ENCODE results near the gene PAX7. TPM values are rescaled to one million over a fixed set of nuclear protein-coding genes. Genes with fewer than 3 reads are reported as not detected.

The PAX7 gene
- total and polyA plus RNA-seq, 2 experiments from 2014 or later, result 0.03 TPM; not detected in 1

- H3K4me1 ChIP-seq (ENCODE audit: insufficient read depth), result peaks cover 7% of the 10 kb centered on the region
- H3K27ac ChIP-seq (ENCODE audit: low read depth), result no peak overlapping the region
- no peak overlapping the region for H3K4me2 ChIP-seq
- H3K4me3 Mint-ChIP-seq, result no peak overlapping the region
- H3K79me2 ChIP-seq (replicated peaks; ENCODE audit: insufficient read depth), result no peaks in the 10 kb centered on the region
- H3F3A ChIP-seq (replicated peaks; ENCODE audit: low read depth), result peaks cover 5% of the 10 kb centered on the region; the same call in 1 of the 2 replicates
- H3K27ac Mint-ChIP-seq, result no peak overlapping the region
- H2AFZ ChIP-seq, result no peak overlapping the region
- no peaks in the 10 kb centered on the region for H3K36me3 Mint-ChIP-seq (ENCODE audit: low read depth)
- H3K36me3 ChIP-seq (ENCODE audit: insufficient read depth), result no peaks in the 10 kb centered on the region
- H3K9me3 Mint-ChIP-seq, result no peaks in the 10 kb centered on the region; the same call in 1 of the 3 replicates
- DNase-seq (ENCODE audit: low spot score), result no peak
- no peak for ATAC-seq
- H3K4me1 Mint-ChIP-seq, result peaks cover 10% of the 10 kb centered on the region
- TF ChIP-seq REST (IDR thresholded peaks at IDR 0.05; ENCODE audit: unreplicated experiment) (no peak), CTCF (conservative IDR thresholded peaks at IDR 0.05; ENCODE audit: low read depth in 2 of 2) (no peak), EZH2phosphoT487 (IDR thresholded peaks at IDR 0.05; ENCODE audit: unreplicated experiment) (no peak), ZNF114 (CRISPR knock-in tag; IDR thresholded peaks at IDR 0.05) (no peak), POLR2AphosphoS5 (IDR thresholded peaks at IDR 0.05; ENCODE audit: low read depth) (no peak), NANOG (IDR thresholded peaks at IDR 0.05; ENCODE audit: borderline replicate concordance) (no peak), JUNB (IDR thresholded peaks at IDR 0.05; ENCODE audit: unreplicated experiment) (no peak), CREB1 (CRISPR knock-in tag; IDR thresholded peaks at IDR 0.05; ENCODE audit: low read depth) (no peak), ZNF462 (CRISPR knock-in tag; IDR thresholded peaks at IDR 0.05) (no peak)
- no peaks in the 10 kb centered on the region for H4K20me1 ChIP-seq (replicated peaks; ENCODE audit: insufficient read depth)
- H3K27me3 ChIP-seq (ENCODE audit: insufficient read depth), result no peaks in the 10 kb centered on the region
- H3K4me3 ChIP-seq, result no peak overlapping the region
- no peaks in the 10 kb centered on the region for H3K9me2 ChIP-seq (ENCODE audit: insufficient read depth)
- peaks cover 19% of the 10 kb centered on the region for H3K27me3 Mint-ChIP-seq (ENCODE audit: insufficient read depth, low read depth, poor library complexity)
Observed at GRCh38 chr1:18606443-18607288, 24.0 kb upstream of the PAX7 start.
